Natural killer cell (primary cell): ENCODE measurements around the gene PLCH1. TPM values are rescaled to one million over a fixed set of nuclear protein-coding genes. Genes with fewer than 3 reads are reported as not detected.

Source experiments
- ATAC-seq, 3 donors: fragments of 150-1000 bp in 2 of 3; fragments of 200-7000 bp in 1 of 3; cut with Tn5 transposase; 1 replicate in 1 of 3; 2 replicates in 2 of 3; pipeline ENCODE4 v1.10.0; 2021; ENCODE audit warnings: mild to moderate bottlenecking in 2 of 3, moderate library complexity in 2 of 3
- DNase-seq, 2 donors: peaks; one replicate each; pipeline versions ENCODE4 v3.0.0 to v3.0.0-alpha.2; 2013 to 2021; ENCODE audit warnings: mixed read lengths in 1 of 2
- H3K27ac ChIP-seq: one replicate; pipeline ENCODE4 v1.5.1; 2013; ENCODE audit warnings: mild to moderate bottlenecking, low read length
- H3K27me3 ChIP-seq: one replicate; pipeline ENCODE4 v1.6.1; 2013; ENCODE audit warnings: low read length; ENCODE audit not compliant: control insufficient read depth, insufficient read depth
- H3K36me3 ChIP-seq: one replicate; pipeline ENCODE4 v1.6.1; 2013; ENCODE audit warnings: low read length; ENCODE audit not compliant: control insufficient read depth, insufficient read depth
- H3K4me1 ChIP-seq: one replicate; pipeline ENCODE4 v1.6.1; 2013; ENCODE audit warnings: low read length; ENCODE audit not compliant: control insufficient read depth, insufficient read depth
- H3K4me3 ChIP-seq: one replicate; pipeline ENCODE4 v1.5.1; 2013; ENCODE audit warnings: low read length
- H3K9me3 ChIP-seq: one replicate; pipeline ENCODE4 v1.6.1; 2013; ENCODE audit warnings: low read length; ENCODE audit not compliant: control insufficient read depth, insufficient read depth
- H3K27ac Mint-ChIP-seq, 2 donors: one replicate each; pipeline ENCODE4 v1.8.0; 2022; ENCODE audit warnings: mild to moderate bottlenecking in 2 of 2, mixed read lengths in 2 of 2, moderate library complexity in 1 of 2
- H3K27me3 Mint-ChIP-seq, 2 donors: one replicate each; pipeline ENCODE4 v1.8.0; 2022; ENCODE audit warnings: low read depth in 2 of 2, mixed read lengths in 2 of 2
- H3K36me3 Mint-ChIP-seq: one replicate; pipeline ENCODE4 v1.8.0; 2022; ENCODE audit warnings: mixed read lengths
- H3K4me1 Mint-ChIP-seq, 2 donors: one replicate each; pipeline ENCODE4 v1.8.0; 2022; ENCODE audit warnings: mixed read lengths in 2 of 2
- H3K4me3 Mint-ChIP-seq: one replicate; pipeline ENCODE4 v1.8.0; 2022; ENCODE audit warnings: mild to moderate bottlenecking, moderate library complexity, mixed read lengths
- H3K9me3 Mint-ChIP-seq, 2 donors: one replicate each; pipeline ENCODE4 v1.8.0; 2022; ENCODE audit warnings: mixed read lengths in 2 of 2
- WGBS: methylation state at CpG from one replicate; pipeline ENCODE4 v1.1.7; 2013; ENCODE audit warnings: missing lambda C conversion rate; ENCODE audit not compliant: insufficient coverage; 5-methylcytosine and 5-hydroxymethylcytosine counted together
- intact Hi-C: fragments of 100-400 bp; cut with micrococcal nuclease; formaldehyde crosslinking; loops from one replicate; pipeline ENCODE4 v1.14.2; 2022
- total RNA-seq, 4 donors: library from RNA; stranded (reverse); fragments of 120-200 nt in 1 of 4; gene quantifications; one replicate each; pipeline versions ENCODE4 v1.2.3 to v1.2.4, GENCODE V29; 2013 to 2022
- TF ChIP-seq, protein P1 (sequence below): fragments of 200-600 bp; IDR thresholded peaks from one replicate; pipeline ENCODE4 v1.8.0; 2022; ENCODE audit warnings: antibody characterized with exemption

Gene PLCH1
- total RNA-seq, 3 donors from 2014 or later (not counting 1 experiment from before 2014, with no cell fraction given), result 0.05 to 0.26 (median 0.08) TPM

GRCh38 chr3:155502630-155503029, 242.2 kb downstream of the PLCH1 start:
- Histone ChIP-seq H3K36me3 (no peaks in the 10 kb centered on the region), H3K9me3 (no peaks in the 10 kb centered on the region), H3K4me1 (no peaks in the 10 kb centered on the region), H3K27ac (no peak overlapping the region), H3K27me3 (no peaks in the 10 kb centered on the region), H3K4me3 (no peak overlapping the region)
- DNase-seq (no peak), ATAC-seq (no peak)
- no peak overlapping the region for H3K27ac Mint-ChIP-seq
- no peaks in the 10 kb centered on the region for H3K36me3 Mint-ChIP-seq
- no peaks in the 10 kb centered on the region for H3K27me3 Mint-ChIP-seq
- TF ChIP-seq, protein P1, sequence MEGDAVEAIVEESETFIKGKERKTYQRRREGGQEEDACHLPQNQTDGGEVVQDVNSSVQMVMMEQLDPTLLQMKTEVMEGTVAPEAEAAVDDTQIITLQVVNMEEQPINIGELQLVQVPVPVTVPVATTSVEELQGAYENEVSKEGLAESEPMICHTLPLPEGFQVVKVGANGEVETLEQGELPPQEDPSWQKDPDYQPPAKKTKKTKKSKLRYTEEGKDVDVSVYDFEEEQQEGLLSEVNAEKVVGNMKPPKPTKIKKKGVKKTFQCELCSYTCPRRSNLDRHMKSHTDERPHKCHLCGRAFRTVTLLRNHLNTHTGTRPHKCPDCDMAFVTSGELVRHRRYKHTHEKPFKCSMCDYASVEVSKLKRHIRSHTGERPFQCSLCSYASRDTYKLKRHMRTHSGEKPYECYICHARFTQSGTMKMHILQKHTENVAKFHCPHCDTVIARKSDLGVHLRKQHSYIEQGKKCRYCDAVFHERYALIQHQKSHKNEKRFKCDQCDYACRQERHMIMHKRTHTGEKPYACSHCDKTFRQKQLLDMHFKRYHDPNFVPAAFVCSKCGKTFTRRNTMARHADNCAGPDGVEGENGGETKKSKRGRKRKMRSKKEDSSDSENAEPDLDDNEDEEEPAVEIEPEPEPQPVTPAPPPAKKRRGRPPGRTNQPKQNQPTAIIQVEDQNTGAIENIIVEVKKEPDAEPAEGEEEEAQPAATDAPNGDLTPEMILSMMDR, result no peak
- H3K4me1 Mint-ChIP-seq, result no peaks in the 10 kb centered on the region
- WGBS, result 86% methylated on average over 2 of the region's 5 CpGs
- H3K4me3 Mint-ChIP-seq, result no peak overlapping the region
- intact Hi-C loops, result no loop called here
- peaks cover 0 to 3% of the 10 kb centered on the region in 2 donors for H3K9me3 Mint-ChIP-seq

GRCh38 chr3:155500194-155500818, 244.6 kb downstream of the PLCH1 start:
- 90% methylated on average over 4 of the region's 4 CpGs for WGBS
- Mint-ChIP-seq H3K36me3 (no peaks in the 10 kb centered on the region), H3K4me3 (no peak overlapping the region), H3K9me3 (peaks cover 0 to 3% of the 10 kb centered on the region in 2 donors), H3K27me3 (no peaks in the 10 kb centered on the region), H3K27ac (no peak overlapping the region), H3K4me1 (no peaks in the 10 kb centered on the region)
- intact Hi-C loops, result no loop called here
- H3K27ac ChIP-seq, result no peak overlapping the region
- H3K36me3 ChIP-seq, result no peaks in the 10 kb centered on the region
- H3K4me1 ChIP-seq, result no peaks in the 10 kb centered on the region
- no peak overlapping the region for H3K4me3 ChIP-seq
- H3K27me3 ChIP-seq, result no peaks in the 10 kb centered on the region
- TF ChIP-seq, protein P1, result no peak
- DNase-seq (no peak), ATAC-seq (no peak)
- no peaks in the 10 kb centered on the region for H3K9me3 ChIP-seq

- Histone ChIP-seq H3K27me3 (no peaks in the 10 kb centered on the region), H3K27ac (no peak overlapping the region), H3K9me3 (no peaks in the 10 kb centered on the region), H3K36me3 (no peaks in the 10 kb centered on the region), H3K4me1 (no peaks in the 10 kb centered on the region), H3K4me3 (no peak overlapping the region)
- Mint-ChIP-seq H3K4me3 (no peak overlapping the region), H3K27me3 (no peaks in the 10 kb centered on the region), H3K4me1 (peaks cover 0 to 10% of the 10 kb centered on the region in 2 donors), H3K27ac (no peak overlapping the region), H3K9me3 (no peaks in the 10 kb centered on the region), H3K36me3 (no peaks in the 10 kb centered on the region)
- no peak for ATAC-seq
- WGBS, result 83% methylated on average over 5 of the region's 5 CpGs
- no peak for DNase-seq
- TF ChIP-seq, protein P1, result no peak
- intact Hi-C loops, result no loop called here
Observed at GRCh38 chr3:155497930-155498647, 246.8 kb downstream of the PLCH1 start.
